Endometrium (tissue), 2 donors: ENCODE measurements around the gene TRIO.

Experiments used
- FAIRE-seq: peaks from 2 replicates; lab custom pipeline; 2012; peaks lifted over from hg19 to GRCh38; lab: Jason Lieb, UNC
- donor health status: control.
- donor health status: control.

Gene TRIO

DNA sequence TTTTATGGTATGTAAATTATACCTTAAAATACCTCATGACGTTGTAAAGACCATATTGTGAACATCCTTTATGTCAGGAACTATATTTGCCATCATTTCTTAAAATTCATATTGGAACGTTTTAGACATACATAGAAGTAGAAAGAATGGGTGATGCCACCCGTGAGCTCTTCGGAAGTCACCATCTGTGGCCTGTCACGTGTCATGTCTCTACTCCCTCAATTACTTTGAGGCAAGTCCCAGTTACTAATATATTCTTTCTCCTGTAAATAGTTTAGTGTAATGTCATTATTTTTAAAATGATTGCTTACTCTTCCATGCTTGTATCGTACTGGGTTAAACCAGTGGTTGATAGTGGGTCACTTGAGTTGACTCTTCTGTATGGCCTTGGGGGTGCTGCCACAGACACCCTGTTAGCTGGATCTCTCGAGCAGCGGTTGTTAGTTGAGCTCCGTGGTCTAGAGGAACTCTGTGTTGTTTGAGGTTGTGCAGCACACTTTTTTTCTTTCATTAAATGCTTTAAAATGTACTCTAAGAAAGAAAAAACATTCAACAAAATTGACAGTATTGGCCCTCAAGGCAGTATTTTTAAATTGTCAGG lies 66.2 kb downstream of the TRIO start:
- FAIRE-seq: no peak

DNA sequence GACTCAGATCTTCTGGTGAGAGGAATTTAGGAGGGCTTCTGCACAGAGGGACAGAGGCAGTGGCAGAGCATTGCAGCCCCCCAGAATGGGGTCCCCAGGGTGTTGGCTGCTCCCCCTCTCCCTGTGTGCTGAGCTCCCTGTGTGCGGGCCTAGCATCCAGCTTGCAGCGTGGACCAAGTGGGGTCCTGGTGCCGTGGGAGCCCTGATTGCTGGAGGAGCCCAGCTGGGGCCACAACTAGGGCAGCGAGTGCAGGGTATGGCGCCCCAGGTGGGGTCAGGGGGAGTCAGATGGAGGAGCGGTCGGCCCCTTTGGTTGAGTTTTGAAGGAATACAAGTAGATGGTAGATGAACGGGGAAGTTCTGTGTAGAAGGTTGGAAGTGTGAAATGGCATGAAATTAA lies 66.7 kb downstream of the TRIO start:
- FAIRE-seq: no peak

DNA sequence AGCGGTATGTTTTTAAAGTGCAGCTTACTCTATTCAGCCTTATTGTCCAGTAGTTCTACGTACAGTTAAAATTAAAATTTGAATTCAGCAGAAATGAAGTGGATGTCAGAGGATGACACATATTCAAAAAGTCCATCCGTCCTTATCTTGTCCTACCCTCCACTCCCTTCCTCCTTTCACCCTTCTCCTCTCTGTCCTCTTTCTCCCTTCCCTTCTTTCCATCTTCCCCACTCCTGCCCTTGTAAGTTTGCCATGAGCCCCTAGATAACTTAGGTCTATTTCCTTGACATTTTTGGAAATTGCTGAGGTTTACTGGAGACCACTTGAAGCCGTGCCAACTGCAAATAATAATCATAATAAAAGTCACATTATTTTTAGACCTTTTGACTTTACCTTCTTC lies 67.6 kb downstream of the TRIO start:
- FAIRE-seq: no peak

DNA sequence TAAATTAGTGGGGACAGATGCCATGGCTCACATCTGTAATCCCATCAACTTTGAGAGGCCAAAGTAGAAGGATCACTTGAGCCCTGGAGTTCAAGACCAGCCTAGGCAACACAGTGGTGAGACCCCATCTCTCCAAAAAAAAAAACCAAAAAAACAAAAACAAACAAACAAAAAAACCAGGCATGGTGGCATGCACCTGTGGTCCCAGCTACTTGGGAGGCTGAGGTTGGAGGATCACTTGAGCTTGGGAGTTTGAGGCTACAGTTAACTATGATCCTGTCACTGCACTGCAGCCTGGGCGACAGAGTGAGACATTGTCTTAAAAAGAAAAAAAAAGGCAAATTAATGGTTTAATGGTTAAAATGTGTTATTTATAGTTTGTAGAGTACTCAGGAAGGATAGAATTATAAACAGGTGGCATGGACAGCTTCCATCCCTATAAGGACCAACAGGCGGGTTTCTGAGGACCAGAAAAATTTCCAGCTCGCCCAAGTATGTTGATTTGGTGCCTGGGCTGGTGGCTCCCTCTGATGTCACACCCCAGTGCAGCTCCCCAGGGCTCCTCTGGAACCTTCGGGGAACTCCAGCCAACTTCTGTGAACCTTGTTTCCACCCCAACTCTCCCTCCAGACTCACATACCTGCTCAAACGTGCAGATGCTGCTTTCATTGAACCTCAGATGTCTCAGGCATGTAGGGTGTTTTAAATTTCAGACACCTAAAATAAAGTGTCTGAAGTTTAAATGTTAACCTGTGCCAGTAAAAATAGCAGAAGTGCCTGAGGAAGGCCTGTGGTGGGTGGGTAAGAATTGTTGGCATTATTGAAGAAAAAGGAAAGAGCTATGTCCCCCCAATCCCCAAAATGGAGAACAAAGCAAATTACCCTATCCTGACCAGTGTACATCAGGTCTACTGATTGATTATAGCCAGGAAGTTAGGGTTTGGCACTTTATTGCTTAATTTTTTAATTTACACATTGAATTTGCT lies 69.0 kb downstream of the TRIO start:
- no peak for FAIRE-seq

DNA sequence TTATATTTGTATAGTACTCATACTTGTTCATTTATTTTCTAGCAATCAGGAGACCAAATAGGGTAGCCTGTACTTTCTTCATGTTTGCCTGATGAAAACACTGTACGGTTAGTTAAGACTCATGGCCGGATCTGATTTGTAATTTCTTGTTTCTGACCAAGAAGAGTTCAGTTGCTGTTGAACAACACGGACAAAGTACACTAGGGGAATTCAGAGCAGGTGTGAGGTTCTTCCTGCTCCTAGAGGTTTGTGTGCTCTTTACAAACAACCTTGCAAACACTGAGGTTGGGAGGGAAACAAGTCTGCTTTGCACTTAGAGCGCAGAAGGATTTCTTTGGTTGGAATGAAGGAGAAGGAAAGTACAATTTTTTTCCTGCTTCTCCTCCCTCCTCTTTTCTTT lies 69.7 kb downstream of the TRIO start:
- no peak for FAIRE-seq

DNA sequence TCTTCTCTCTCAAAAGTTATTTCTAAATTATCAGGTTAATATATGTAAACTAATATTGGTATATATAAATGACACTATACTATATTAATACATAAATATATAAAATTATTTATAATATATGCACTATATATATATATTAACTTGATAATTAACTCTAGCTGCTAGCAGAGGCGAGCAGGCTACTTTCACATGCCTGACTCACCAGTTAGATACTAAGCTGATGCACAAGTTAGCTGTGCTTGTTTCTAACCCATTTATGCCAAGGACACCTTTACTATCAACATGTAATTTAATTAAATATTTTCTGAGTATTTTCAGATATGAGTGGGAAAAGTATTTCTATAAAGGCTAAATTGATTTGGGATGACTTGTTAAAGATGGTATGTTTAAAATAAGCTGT lies 70.1 kb downstream of the TRIO start:
- no peak for FAIRE-seq

DNA sequence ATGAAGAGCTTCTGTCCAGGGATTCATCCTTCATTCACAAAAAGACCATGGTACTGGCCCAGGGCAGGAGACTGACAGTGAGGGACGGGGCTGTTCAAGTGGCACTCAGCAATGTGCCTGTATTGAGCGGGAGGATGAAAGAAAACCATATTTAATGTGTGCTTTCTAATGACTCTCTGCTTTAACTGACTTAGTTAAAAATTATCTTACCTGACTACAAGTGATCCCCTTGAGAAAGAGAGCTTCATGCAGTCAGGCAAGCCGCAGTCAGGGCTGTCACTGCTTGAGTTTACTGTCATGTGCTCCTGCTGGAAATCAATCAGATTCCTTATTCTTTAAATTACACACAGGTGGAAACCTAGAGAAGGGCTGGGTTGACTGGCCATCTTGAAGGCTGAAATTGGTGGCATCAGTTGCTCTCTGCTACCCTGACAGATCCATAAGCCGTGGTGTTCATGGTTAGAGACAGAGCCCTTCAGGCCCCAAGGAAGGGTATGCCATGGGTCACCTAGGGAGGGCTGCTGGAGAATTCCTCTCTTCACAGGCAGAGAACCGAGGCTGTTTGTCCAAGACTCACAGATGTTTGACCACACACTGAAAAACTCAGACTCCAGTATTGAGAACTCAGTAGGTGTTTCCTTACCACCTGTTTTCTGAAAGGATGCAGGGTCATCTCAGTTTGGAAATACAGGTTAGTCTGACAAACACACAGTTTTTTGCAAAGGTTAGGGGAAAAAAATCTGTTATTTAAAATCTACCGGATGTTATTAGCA lies 70.9 kb downstream of the TRIO start:
- FAIRE-seq: no peak

DNA sequence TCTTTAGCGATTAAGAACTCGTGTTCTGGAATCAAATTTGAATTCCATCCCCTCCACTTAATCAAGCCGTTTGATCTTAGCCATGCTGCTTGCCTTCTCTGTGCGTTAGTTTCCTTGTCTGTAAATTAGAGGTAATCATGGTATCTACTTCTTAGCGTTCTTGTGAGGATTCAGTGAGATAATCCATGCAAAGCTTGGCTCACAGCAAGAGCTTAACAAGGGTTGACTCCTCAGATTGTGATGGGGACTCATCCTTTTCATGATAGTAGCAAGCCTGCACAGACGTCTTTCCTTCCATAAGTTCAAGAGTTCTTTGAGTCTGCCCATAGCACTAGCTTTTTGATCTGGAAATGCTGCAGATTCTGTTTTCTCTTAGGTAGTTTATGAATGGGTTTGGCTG lies 72.8 kb downstream of the TRIO start:
- no peak for FAIRE-seq

DNA sequence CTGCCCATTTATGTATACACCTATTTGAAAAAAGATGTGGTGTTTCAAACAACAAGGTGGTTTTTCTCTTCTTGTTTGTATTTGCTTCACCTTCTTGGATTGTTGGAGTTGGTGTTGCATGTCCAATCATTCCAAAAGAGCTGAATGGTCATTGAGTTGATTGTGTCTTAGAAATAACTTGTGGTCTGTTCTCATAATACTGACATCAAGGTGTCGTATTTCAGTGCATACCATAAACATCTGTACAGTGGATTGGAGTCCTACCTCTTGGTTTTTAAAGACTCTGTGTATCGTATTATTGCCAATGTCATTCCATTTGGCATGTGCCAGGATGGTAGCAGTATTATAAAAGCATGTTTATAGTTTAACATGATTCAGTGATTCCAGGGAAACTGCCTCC lies 73.2 kb downstream of the TRIO start:
- no peak for FAIRE-seq

DNA sequence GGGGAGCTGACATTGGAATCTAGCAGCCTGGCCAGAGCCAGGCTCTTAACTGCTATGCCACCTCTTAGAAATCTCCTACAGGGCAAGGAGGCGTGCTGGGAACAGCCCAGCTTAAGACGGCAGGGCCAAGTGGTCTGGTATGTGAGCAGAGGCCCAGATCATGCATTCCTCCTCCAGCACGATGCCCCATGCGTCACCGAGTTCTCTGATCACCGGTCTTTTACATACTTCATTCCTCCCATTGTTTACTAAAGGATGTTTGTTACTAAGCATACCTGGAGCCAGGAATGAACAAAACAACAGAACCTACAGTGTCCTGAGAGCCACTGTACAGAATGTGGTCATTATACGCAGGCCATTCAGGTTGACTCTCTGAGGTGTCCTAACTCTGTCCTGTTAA lies 73.8 kb downstream of the TRIO start:
- FAIRE-seq: no peak

DNA sequence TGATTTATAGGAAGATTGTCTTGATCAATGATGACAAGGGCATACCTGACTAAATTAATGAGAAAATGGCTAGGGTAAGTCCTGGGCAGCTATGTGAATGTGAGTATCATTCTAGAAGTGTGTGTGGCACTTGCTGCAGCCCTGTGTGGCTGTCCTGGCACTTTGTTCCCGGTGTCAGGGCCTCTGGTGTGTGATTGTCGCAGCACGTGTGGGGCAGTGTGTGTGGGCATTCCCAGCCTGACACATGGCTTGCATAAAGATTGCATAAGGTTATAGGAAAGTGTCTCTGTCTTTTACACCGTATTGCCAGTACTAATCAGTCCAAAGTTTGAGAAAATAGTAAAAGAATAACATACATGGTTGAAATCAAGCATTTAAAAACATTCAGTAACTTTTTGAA lies 74.4 kb downstream of the TRIO start:
- no peak for FAIRE-seq

DNA sequence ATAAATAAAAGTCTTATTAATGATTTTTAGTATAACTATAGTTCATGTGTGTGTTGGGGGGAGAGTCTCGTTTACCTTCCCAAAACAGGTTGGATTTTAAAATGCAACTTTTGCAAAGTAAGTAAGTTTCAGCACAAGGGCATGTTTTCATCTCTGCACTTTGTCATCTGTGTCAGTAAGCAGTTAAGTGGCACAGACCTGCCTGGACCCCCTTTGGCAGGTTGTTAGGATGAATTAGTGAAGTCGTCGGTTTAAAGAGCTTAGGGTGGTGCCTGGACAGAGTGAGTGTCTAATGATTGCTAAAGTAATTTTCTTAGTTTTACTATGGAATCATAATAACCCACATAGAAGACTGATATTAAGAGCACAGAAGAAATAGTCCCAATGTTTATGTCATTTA lies 74.9 kb downstream of the TRIO start:
- FAIRE-seq: no peak

DNA sequence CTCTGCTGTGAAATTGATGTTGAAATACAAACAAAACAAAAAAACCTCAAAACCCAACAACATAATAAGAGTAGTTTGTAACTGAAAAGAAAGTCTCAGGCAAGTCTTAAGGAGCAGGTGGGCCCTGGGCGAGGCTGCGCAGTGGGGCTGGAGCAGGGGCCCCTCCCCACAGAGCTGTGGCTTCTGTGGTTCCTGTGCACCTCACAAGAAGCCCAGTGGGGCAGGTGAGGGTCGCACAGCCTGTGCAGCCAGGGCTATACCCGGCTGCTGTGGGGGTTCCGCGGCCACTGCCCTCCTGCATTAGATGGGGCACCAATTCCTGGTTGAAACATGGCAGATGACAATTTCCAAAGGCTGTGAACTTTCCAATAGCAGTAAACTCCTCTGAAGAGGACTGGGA lies 75.3 kb downstream of the TRIO start:
- no peak for FAIRE-seq

DNA sequence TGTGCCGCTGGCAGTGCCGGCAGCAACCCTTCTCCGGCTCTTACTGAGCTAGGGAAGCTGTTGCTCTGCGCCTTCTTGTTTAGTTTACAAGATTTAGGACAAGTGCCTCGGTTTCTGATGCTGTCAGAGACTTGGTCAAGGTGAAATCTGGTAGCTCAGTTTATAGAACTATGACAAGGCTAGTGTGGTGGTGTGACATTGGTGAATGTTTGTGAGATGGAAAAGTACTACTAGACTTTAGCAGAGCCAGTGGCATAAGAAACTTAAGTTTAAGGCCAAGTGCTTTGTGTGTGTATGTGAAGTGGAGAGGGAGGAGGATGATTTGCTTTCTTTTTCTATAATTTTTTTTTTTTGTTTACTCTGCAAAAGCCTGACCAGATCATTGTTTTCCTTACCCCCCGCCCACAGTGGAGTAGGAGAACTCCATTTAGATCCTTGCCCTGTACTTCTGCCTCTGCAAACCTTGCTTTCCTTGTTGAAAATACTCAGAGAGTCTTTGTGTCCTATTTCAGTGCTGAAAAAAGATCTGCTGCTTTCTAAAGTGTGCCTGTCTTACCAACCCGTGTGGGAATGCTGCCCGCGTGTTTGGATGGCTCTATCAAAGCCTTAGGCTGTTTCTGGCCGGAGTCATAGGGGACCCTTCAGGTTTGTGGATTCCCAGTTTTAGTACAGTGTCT lies 75.9 kb downstream of the TRIO start:
- FAIRE-seq: no peak

DNA sequence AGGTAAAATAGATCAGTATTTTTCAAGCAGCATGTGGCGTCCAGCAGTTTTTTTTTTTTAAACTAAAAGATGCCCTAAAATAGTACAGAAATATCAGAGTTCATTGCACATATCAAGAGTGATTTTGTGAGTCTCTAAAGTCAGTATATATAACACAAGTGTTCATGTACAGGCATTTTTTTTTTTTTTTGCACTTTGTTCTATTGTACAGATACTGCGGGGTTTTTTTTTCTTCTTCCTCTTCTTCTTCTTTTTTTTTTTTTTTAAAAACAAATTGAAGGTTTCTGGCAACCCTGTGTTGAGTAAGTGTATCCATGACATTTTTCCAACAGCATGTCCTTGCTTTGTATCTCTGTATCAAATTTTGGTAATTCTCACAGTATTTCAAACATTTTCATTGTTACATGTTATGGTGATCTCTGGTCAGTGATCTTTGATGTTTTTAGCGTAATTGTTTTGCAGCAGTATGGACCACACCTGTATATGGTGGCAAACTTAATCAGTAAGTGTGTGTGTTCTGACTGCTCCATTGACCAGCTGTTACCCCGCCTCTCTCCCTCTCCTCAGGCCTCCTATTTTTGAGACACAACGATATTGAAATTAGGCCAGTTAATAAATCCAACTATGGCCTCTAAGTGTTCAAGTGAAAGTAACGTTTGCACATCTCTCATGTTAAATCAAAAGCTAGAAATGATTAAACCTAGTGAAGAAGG lies 76.8 kb downstream of the TRIO start:
- no peak for FAIRE-seq

DNA sequence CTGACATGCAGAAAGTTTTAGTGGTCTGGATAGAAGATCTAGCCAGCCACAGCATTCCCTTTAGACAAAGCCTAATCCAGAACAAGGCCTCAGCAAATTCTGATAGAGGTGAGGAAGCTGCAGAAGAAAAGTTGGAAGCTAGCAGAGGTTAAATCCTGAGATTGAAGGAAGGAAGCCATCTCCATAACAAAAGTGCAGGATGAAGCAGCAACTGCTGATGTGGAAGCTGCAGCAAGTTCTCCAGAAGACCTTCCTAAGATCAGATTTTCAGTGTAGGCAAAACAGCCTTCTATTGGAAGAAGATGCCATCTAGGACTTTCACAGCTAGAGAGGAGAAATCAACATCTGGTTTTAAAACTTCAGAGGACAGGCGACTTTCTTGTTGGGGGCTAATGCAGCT lies 77.5 kb downstream of the TRIO start:
- no peak for FAIRE-seq

DNA sequence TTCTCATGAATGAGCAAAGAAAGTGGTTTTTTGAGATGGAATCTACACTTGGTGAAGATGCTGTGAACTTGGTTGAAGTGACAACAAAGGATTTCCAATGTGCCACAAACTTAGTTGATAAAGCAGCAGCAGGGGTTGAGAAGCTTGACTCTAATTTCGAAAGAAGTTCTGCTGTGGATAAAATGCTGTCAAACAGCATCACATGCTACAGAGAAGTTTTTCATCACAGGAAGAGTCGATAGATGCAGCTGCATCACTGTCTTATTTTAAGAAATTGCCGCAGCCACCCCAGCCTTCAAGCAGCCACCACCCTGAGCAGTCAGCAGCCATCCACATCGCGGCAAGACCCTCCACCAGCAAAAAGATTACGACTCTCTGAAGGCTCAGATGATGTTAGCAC lies 78.6 kb downstream of the TRIO start:
- FAIRE-seq: no peak

DNA sequence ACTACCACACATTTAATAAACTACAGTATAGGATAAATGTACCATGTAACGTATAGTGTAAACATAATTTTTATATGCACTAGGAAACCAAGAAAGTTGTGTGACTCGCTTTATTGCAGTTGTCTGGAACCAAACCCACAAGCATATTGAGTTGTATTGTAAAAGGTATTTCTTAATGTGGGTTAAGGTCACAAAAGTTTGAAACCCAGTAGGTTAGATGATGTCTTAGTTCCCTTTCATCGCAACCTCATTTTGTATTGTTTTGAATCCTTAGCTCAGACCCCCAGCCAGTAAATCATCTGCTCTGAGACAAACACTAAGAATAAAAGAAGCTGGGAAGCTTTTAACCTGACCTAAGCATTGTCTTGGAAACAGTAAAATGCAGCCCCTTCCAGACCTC lies 79.1 kb downstream of the TRIO start:
- FAIRE-seq: no peak

DNA sequence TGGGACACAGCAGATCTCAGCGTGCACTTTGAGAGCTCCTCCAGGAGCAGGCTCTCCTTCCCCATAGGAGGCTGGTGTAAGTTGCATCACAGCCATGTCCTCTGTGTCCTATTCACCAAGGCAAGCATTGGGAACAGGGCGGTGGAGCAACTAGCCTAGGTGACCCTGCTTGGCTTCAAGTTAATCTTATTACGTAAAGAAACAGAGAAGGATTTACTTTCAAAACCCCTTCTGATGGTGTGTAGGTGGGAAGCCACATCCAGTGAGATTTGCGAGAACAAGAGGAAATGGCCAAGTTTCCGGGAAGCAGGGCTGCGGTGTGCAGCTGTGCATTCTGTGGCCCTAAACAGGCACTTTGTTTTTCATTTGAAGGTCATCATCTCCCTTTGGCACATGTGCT lies 80.2 kb downstream of the TRIO start:
- FAIRE-seq: no peak

DNA sequence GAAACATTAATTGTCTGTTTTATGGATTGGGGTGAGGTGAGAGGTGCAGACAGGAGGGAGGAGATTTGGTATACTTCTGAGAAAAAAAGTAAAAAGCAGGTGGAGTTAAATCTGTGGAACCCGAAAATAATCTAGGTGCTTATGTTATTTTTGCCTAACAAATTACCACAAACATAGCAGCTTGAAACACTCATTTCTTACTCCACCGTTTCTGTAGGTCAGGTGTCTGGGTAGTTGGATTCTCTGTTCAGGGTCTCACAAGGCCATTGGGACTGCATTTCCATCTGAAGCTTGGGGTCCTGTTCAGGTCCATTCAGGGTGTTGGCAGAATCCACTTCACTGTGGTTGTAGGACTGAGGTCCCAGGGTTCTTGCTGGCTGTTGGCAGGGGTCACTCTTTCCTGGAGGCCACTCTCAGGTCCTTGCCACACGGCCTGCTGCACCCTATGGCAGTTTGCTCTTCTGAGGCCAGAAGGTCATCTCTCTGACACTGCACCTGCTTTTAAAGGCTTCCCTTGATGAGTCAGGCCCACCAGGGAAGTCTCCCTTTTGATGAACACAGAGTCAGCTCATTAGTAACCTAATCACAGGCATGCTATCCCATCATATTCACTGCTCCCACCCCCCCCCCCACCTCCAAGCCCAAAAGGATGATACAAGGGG lies 82.2 kb downstream of the TRIO start:
- FAIRE-seq: no peak

DNA sequence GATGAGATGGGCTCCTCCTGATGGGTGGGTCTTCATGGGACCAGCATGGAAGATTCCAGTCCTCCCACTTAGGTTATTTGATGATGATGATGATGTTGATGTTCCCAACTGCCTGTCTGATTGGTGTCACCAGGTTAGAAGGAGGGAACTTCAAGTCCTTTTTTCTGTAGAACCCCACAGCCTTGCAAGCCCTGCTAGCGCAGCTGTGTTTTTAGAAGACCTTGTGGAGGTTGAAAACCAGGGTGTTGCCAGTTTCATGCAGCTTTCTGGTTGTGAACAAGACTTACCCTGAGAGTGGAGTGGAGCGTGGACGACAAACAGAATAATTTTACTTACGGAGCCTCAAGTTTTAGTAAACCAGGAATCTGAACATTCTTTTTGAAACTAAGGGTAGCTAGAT lies 83.0 kb downstream of the TRIO start:
- FAIRE-seq: no peak
